ENCODE results near the gene CBLN3. TPM values are rescaled to one million over a fixed set of nuclear protein-coding genes. Genes with fewer than 3 reads are reported as not detected.
"Not testable (repeated sequence)": the region's sequence is repeated elsewhere in the genome, so short reads cannot be mapped to it uniquely, and the experiment has no call there.

CBLN3 gene
- 1 to 10 TPM; 8.1 to 8.9 TPM for total RNA-seq

DNA sequence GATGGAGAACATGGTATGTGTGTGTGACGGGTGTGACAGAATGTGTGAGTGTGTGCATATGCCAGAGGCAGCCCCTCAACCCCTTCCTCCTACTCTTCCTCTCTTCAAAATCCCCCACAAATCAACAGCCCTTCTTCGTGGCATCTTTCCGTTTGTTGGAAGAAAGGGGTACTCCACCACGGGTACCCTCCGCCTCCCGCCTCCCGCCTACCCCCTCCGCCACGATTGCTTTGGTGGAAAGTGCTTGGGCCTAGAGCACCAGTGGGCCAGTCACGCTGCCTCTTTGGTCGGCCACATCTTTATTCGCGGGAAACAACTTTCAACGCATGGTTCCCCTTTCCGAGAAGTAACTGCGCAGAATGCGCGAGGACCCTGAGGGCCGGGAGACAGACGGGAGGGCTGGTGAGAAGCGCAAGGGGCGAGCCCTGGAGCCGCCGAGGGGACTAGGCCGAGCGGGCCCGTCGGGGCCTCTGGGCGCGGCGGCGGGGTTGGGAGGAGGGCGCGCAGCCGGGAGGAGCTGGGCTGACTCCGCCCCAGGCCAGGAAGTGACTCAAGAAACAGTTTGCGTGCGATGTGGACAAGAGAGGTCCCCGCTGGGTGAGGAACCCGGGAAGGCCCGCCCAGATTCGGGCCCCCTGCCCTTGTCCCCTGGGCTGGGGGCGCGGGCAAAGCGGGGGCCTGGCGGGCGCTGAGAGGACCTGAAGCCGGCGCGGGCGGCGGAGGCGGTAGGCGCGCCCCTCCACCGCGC lies at the start of gene CBLN3, which contains the start of gene KHNYN:
CBLN3 (minus strand) TSS at position 274 of the 748 bp plus-strand sequence. CDS start 614 bp downstream, outside the sequence.
KHNYN (plus strand) TSS at position 560 of the 748 bp plus-strand sequence. CDS start 777 bp downstream, outside the sequence.
- POLR2A ChIA-PET = interaction anchor here (1.0 to 3.0 kb wide), 10 partner anchors 12 to 281 kb away, joined by 3 to 37 read pairs (median 4); partner anchors contain the start of genes ADCY4, RIPK3 and SDR39U1
- CTCF ChIA-PET = interaction anchor here (1.0 to 11.3 kb wide), 8 partner anchors 10 to 216 kb away, joined by 3 to 334 read pairs (median 22); partner anchors contain the start of genes ADCY4, CHMP4A, CIDEB and LTB4R

DNA sequence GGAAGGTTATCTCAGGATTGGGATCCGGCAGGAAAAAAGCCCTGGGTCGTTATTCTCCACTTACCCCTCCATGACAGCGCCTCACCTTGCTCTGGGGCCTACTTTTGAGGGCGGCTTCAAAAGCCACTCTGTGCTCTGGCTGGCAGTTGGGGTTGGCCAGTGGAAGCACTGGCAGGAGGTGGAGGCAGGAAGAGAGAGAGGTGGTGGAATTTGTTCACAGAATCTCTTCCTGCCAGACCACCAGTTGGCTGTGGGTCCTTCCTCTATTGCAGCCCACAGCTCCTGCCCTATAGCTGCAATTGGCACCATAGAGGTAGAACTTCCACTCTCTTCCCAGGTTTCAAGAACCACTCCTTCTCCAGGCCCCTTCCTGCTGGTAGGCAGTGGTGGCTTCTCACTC lies 45.8 kb upstream of the CBLN3 start:
- ChIA-PET CTCF (no interaction called here), POLR2A (no interaction called here)

DNA sequence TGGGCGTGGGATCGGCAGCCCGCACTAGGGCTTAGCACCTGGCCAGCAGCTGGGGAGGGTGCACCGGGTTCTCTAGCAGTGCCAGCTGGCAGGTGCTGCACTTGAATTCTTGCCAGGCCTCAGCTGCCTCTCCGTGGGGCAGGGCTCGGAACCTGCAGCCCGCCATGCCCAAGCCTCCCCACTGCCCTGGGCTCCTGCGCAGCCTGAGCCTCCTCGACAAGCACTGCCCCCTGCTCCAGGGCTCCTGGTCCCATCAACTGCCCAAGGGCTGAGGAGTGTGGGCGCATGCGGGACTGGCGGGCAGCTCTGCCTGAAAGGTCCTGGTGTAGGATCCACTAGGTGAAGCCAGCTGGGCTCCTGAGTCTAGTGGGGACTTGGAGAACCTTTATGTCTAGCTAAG lies 43.7 kb upstream of the CBLN3 start:
- ChIA-PET CTCF (no interaction called here), POLR2A (no interaction called here)

GRCh38 chr14:24470450-24470849 lies 41.0 kb upstream of the CBLN3 start:
- POLR2A ChIA-PET, CTCF ChIA-PET: not testable (repeated sequence)

DNA sequence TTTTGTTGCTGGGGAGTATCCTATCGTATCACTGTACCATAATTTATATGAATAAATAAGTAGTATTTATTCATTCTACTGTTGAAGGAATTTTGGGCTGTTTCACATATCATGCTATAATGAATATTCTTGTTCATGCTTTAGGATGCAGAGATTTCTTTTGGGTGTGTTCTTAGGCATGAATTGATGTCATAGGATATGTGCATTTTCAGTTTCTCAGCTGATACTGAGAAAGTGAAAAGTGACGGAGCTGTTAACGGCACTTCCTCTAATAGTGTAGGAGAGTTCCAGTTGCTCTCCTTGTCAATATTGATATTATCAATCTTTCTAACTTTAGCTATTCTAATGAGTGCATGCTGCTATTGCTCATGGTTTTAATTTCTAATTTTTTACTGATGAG lies 36.3 kb upstream of the CBLN3 start:
- ChIA-PET CTCF (no interaction called here), POLR2A (no interaction called here)

- ChIA-PET POLR2A (no interaction called here), CTCF (interaction anchor here (1.2 kb wide), 1 partner anchor 17 kb away, joined by 3 read pairs; no protein-coding TSS in a partner anchor)
Measured at GRCh38 chr14:24465368-24465767, 35.9 kb upstream of the CBLN3 start.

GRCh38 chr14:24463884-24464785 lies 34.7 kb upstream of the CBLN3 start:
- ChIA-PET POLR2A (no interaction called here), CTCF (interaction anchor here (1.2 kb wide), 1 partner anchor 18 kb away, joined by 3 read pairs; no protein-coding TSS in a partner anchor)

DNA sequence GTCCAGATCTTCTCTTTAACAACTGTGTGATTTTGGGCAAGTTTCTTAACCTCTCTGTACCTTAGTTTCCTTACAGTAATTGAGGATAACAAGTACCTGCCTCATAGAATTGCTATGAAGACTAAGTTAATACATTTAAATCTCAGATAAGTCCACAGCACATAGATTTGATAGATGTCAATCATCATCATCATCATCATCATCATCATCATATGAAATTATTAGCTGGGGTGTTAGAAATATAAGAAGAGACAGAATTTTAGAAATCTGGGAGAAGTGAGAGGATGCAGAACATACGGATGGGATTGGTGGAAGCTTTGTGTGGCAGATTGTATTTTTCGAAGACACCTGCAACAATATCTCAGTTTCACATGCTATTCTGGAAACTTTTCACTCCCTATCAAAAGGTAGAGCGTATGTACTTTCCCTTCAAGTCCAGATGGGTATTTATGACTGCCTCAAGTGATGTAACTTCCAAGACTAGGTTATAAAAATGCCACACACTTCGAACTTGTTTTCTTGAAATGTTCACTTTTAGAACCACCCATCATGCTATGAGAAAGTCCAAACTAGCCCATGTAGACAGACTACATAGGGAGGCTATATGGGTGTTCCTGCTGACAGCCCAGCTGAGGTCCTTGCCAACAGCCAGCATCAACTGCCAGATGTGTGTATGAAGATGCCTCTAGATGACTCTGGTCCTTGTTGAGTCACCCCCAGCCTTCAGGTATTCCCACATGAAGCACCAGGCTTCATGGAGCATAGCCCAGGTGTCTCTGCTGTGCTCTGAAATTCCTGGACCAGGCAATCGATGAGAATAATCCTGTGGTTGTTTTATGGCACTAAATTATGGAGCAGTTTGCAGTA lies 33.8 kb upstream of the CBLN3 start:
- POLR2A ChIA-PET = no interaction called here
- CTCF ChIA-PET = no interaction called here

DNA sequence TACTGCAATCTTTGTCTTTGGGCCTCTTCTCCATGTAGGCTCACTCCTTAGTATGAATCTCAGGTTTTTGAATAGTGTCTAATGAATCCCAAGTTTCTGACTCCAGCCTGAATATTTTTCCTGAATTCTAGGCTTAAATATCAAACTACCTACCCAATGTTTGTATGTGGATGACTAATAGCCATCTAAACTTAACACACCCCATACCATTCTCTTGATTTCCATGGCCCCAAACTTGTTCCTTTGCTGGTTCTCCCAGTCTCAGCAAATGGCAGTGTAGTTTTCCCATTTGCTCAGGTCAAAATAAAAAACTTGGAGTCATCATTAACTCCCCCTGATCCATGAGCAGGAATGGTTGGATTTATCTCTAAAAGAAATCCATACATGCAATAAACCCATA lies 31.9 kb upstream of the CBLN3 start:
- ChIA-PET POLR2A (no interaction called here), CTCF (no interaction called here)

DNA sequence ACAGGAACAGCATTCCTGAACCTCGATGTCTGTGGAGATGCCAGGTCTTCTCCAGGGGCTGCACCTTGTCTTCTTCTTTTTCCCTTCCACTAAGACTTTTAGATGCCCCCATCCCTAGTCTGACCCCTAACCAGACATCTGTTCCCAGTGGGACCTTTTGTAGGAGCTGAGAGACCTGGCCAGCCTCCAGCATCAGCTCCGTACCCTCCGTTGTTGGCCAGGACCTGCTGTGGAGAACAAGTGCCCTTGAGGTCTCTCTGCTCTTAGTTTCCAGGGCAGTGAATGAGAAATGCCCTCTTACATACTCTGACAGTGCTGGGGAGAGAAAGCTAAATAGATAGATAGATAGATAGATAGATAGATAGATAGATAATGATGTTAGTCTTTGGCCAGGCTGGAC lies 29.9 kb upstream of the CBLN3 start:
- POLR2A ChIA-PET = no interaction called here
- CTCF ChIA-PET = no interaction called here

DNA sequence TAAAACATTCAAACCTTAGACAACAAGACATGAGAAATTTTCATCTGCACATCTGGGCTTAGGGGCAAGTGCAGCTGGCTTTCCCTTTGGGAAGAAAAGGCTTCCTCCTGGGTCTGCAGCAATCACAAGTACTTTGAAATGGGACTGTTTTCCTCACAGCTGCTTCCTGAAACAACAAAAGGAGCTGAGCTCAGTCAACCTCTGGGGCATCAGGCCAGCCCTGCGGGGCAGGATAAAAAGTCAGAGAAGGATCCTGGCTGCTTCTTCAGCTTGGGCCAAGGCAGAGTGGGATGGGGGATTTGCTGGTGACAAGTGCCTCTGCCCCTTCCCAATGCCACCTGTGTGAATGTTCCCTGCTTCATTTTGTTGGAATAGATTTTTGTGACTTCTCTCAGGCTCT lies 29.3 kb upstream of the CBLN3 start:
- ChIA-PET CTCF (no interaction called here), POLR2A (no interaction called here)

- CTCF ChIA-PET = no interaction called here
Measured at GRCh38 chr14:24456980-24457379, 27.5 kb upstream of the CBLN3 start.

GRCh38 chr14:24450828-24451227 lies 21.4 kb upstream of the CBLN3 start:
- CTCF ChIA-PET, POLR2A ChIA-PET: not testable (repeated sequence)

More at GRCh38 chr14:24456980-24457379, 27.5 kb upstream of the CBLN3 start:
- POLR2A ChIA-PET = no interaction called here

GRCh38 chr14:24443053-24443665 lies 13.7 kb upstream of the CBLN3 start:
- POLR2A ChIA-PET = interaction anchor here (0.6 kb wide), 1 partner anchor 11 kb away, joined by 5 read pairs; no protein-coding TSS in a partner anchor
- CTCF ChIA-PET = interaction anchor here (0.6 to 1.0 kb wide), 5 partner anchors 10 to 110 kb away, joined by 3 to 5 read pairs (median 4); no protein-coding TSS in a partner anchor

GRCh38 chr14:24442240-24443052 lies 13.0 kb upstream of the CBLN3 start, which contains the start of gene SDR39U1:
Gene SDR39U1, minus strand, starts transcription at chr14:24442776. Its CDS starts 7 bp downstream, at chr14:24442769.
- ChIA-PET POLR2A (interaction anchor here (0.6 to 2.0 kb wide), 7 partner anchors 11 to 231 kb away, joined by 3 to 32 read pairs (median 6); partner anchors contain the start of genes CBLN3, KHNYN and TINF2), CTCF (interaction anchor here (0.6 to 3.4 kb wide), 6 partner anchors 9 to 109 kb away, joined by 3 to 45 read pairs (median 3); partner anchors contain the start of genes ADCY4, CBLN3 and KHNYN)

- ChIA-PET POLR2A (interaction anchor here (0.6 to 2.0 kb wide), 6 partner anchors 11 to 232 kb away, joined by 3 to 32 read pairs (median 6); partner anchors contain the start of genes CBLN3, KHNYN and TINF2), CTCF (interaction anchor here (0.8 to 3.4 kb wide), 4 partner anchors 9 to 109 kb away, joined by 3 to 45 read pairs (median 14); partner anchors contain the start of genes ADCY4, CBLN3 and KHNYN)
Measured at GRCh38 chr14:24441904-24442239, 12.4 kb upstream of the CBLN3 start.

- POLR2A ChIA-PET = interaction anchor here (0.6 to 2.0 kb wide), 6 partner anchors 11 to 232 kb away, joined by 3 to 32 read pairs (median 6); partner anchors contain the start of genes CBLN3, KHNYN and TINF2
- CTCF ChIA-PET = interaction anchor here (0.8 to 3.4 kb wide), 3 partner anchors 8 to 109 kb away, joined by 3 to 45 read pairs (median 25); partner anchors contain the start of genes ADCY4, CBLN3 and KHNYN
Measured at GRCh38 chr14:24441485-24441884, 12.0 kb upstream of the CBLN3 start.

Measured in activated CD8-positive, alpha-beta memory T cell treated with anti-CD3 and anti-CD28 coated beads for 36 hours (primary cell).